ENCODE data around the gene RNF144B.

RNF144B gene

GRCh38 chr6:18496462-18496861, 109.3 kb downstream of the RNF144B start:
- Histone ChIP-seq H3K27ac (no peak overlapping the region), H3K36me3 (replicated peaks) (no peaks in the 10 kb centered on the region), H3K27me3 (replicated peaks) (no peaks in the 10 kb centered on the region), H3K4me3 (ENCODE audit: low read depth, low read length) (no peak overlapping the region)
- in situ Hi-C loops (cut with HindIII; ENCODE audit: low pct_ligation_motif_present, low sequenced_read_pairs) = loop anchor here (25.0 kb wide), 1 partner anchor 184 kb away; no protein-coding TSS in a partner anchor
- DNase-seq = peak; percentile 3
- no peak for TF ChIP-seq CTCF (IDR thresholded peaks at IDR 0.05; ENCODE audit: low read depth, low read length, missing control alignments)

DNA sequence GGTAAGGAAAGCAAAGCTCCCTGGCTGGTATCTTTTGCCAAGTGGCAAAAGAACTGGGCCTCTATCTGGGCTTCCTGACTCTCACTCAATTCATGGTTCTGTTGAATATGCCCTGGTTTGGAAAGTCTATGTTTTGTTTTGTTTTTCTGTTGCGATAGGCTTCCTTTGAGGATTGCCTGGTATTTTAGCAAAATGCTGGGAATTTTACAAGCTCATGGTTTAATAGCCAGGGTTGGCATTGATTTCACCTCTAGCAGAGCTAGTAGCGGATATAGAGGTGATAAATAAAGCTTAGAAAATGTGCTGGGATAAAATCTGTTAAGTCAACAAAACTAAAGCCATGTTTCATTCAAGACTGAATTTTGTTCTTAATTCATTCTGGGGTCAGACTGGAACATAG, 109.9 kb downstream of the RNF144B start:
- H3K27ac ChIP-seq = no peak overlapping the region
- H3K36me3 ChIP-seq (replicated peaks) = no peaks in the 10 kb centered on the region
- H3K4me3 ChIP-seq (ENCODE audit: low read depth, low read length) = no peak overlapping the region
- in situ Hi-C loops (cut with HindIII; ENCODE audit: low pct_ligation_motif_present, low sequenced_read_pairs) = loop anchor here (25.0 kb wide), 1 partner anchor 185 kb away; no protein-coding TSS in a partner anchor
- TF ChIP-seq CTCF (IDR thresholded peaks at IDR 0.05; ENCODE audit: low read depth, low read length, missing control alignments) = no peak
- no peaks in the 10 kb centered on the region for H3K27me3 ChIP-seq (replicated peaks)
- DNase-seq = no peak

DNA sequence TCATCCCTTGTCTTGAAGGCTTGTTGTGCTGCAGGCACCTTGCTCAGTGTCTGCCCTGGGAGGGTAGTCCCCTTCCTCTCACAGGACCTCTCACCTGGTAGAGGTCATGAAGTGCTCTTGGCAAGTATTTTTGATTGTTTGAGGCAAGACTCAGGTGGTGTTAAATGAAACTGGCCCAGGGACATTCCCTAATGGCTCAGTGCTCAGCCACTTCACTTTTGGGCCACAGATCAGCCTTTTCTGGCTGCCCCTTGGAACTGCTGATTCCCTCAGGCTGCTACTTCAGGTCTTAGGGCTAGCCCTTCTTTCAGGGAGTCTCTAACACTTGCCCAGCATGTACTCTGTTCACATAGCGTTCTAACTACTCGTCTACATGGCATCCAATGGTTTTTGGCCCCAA, 111.3 kb downstream of the RNF144B start:
- H3K27ac ChIP-seq = no peak overlapping the region

GRCh38 chr6:18500921-18501662, 113.9 kb downstream of the RNF144B start:
- no peak overlapping the region for H3K27ac ChIP-seq
- H3K36me3 ChIP-seq (replicated peaks) = no peaks in the 10 kb centered on the region
- H3K27me3 ChIP-seq (replicated peaks) = no peaks in the 10 kb centered on the region
- no peak for DNase-seq
- in situ Hi-C loops (cut with HindIII; ENCODE audit: low pct_ligation_motif_present, low sequenced_read_pairs) = no loop called here
- no peak overlapping the region for H3K4me3 ChIP-seq (ENCODE audit: low read depth, low read length)
- TF ChIP-seq CTCF (IDR thresholded peaks at IDR 0.05; ENCODE audit: low read depth, low read length, missing control alignments) = no peak

More for the DNA sequence above, 111.3 kb downstream of the RNF144B start:
- Histone ChIP-seq H3K27me3 (replicated peaks) (no peaks in the 10 kb centered on the region), H3K4me3 (ENCODE audit: low read depth, low read length) (no peak overlapping the region), H3K36me3 (replicated peaks) (no peaks in the 10 kb centered on the region)
- in situ Hi-C loops (cut with HindIII; ENCODE audit: low pct_ligation_motif_present, low sequenced_read_pairs) = loop anchor here (25.0 kb wide), 1 partner anchor 186 kb away; no protein-coding TSS in a partner anchor
- no peak for DNase-seq
- TF ChIP-seq CTCF (IDR thresholded peaks at IDR 0.05; ENCODE audit: low read depth, low read length, missing control alignments) = no peak

GRCh38 chr6:18501663-18502013, 114.5 kb downstream of the RNF144B start:
- Histone ChIP-seq H3K27ac (no peak overlapping the region), H3K27me3 (replicated peaks) (no peaks in the 10 kb centered on the region), H3K4me3 (ENCODE audit: low read depth, low read length) (no peak overlapping the region), H3K36me3 (replicated peaks) (no peaks in the 10 kb centered on the region)
- DNase-seq = peak; percentile 57
- in situ Hi-C loops (cut with HindIII; ENCODE audit: low pct_ligation_motif_present, low sequenced_read_pairs) = no loop called here
- no peak for TF ChIP-seq CTCF (IDR thresholded peaks at IDR 0.05; ENCODE audit: low read depth, low read length, missing control alignments)

DNA sequence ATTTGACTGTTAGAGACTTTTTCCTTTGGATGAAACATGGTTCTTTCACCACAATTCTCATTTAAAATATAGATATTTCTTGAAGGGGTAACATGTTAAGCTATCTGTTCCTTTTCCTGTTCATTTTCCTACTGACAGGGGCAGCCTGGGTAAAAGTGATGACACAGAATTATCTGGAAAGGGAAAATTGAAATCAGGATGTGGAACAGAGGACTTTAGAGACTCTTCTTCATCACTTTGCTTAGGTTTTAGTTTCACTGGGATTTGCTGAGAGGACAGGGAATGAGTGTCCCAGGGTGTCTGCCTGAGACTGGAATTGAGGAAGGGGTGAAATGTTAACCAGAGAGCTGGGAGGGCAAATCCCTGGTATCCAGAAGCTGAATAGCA, 116.0 kb downstream of the RNF144B start:
- in situ Hi-C loops (cut with HindIII; ENCODE audit: low pct_ligation_motif_present, low sequenced_read_pairs) = no loop called here
- Histone ChIP-seq H3K27ac (no peak overlapping the region), H3K36me3 (replicated peaks) (no peaks in the 10 kb centered on the region), H3K27me3 (replicated peaks) (no peaks in the 10 kb centered on the region), H3K4me3 (ENCODE audit: low read depth, low read length) (no peak overlapping the region)
- no peak for DNase-seq
- no peak for TF ChIP-seq CTCF (IDR thresholded peaks at IDR 0.05; ENCODE audit: low read depth, low read length, missing control alignments)
